Subcutaneous adipose tissue (tissue), 4 donors: Measurements from ENCODE around the gene MAOA. TPM values are rescaled to one million over a fixed set of nuclear protein-coding genes. Genes with fewer than 3 reads are reported as not detected.

Experiments
- CTCF ChIP-seq: fragments of 450-650 bp; IDR thresholded peaks from one replicate; pipeline ENCODE4 v1.5.1; 2016; ENCODE audit warnings: low read depth, mild to moderate bottlenecking, control low read depth, antibody characterized with exemption, moderate library complexity
- total RNA-seq, 4 donors: library from RNA; depleted of rRNA; stranded (reverse); fragments of >200 nt; gene quantifications; one replicate each; pipeline ENCODE4 v1.1.0, GENCODE V29; 2016

MAOA gene
- total RNA-seq, 4 donors from 2014 or later = 291 to 599 (median 388) TPM

GRCh38 chrX:43731086-43731485 lies 75.0 kb downstream of the MAOA start:
- no peak for TF ChIP-seq CTCF

- TF ChIP-seq CTCF = no peak
These were observed 77.6 kb downstream of the MAOA start for GRCh38 chrX:43733699-43734098.

- no peak for TF ChIP-seq CTCF
These were observed 78.3 kb downstream of the MAOA start for GRCh38 chrX:43734444-43734843.

GRCh38 chrX:43735534-43735933 lies 79.4 kb downstream of the MAOA start:
- TF ChIP-seq CTCF = no peak

- TF ChIP-seq CTCF = no peak
These were observed 79.9 kb downstream of the MAOA start for GRCh38 chrX:43735957-43736356.

GRCh38 chrX:43741843-43742573 lies 85.9 kb downstream of the MAOA start:
- TF ChIP-seq CTCF = no peak

GRCh38 chrX:43743100-43743822 lies 87.2 kb downstream of the MAOA start:
- TF ChIP-seq CTCF = no peak
